Epithelial cell of proximal tubule (primary cell): Measurements from ENCODE around the gene PRKACB. TPM values are rescaled to one million over a fixed set of nuclear protein-coding genes. Genes with fewer than 3 reads are reported as not detected.

Experiments used
- DNase-seq: peaks from one replicate; pipeline ENCODE4 v3.0.0-alpha.2; 2011; ENCODE audit warnings: low read depth
- H3K4me3 ChIP-seq: 2 replicates; pipeline ENCODE4 v1.5.1; 2011; ENCODE audit warnings: low read depth, mild to moderate bottlenecking, low read length
- CTCF ChIP-seq: conservative IDR thresholded peaks from 2 replicates; pipeline ENCODE4 v1.5.1; 2012; ENCODE audit warnings: low read depth, mild to moderate bottlenecking, low read length
- total RNA-seq: library from RNA; depleted of rRNA; stranded (reverse); fragments of >200 nt; gene quantifications from 2 replicates; pipeline ENCODE4 v1.2.3, GENCODE V29; 2015

The PRKACB gene
- total RNA-seq, 1 donor from 2014 or later = 10.1 TPM

- H3K4me3 ChIP-seq = no peak overlapping the region
- DNase-seq = no peak
- TF ChIP-seq CTCF = no peak
These were observed 110.7 kb downstream of the PRKACB start for GRCh38 chr1:84254703-84255238.

- H3K4me3 ChIP-seq = no peak overlapping the region
- TF ChIP-seq CTCF = no peak
- DNase-seq = no peak
These were observed 111.5 kb downstream of the PRKACB start for GRCh38 chr1:84255582-84255981.

- no peak for DNase-seq
- no peak for TF ChIP-seq CTCF
- no peak overlapping the region for H3K4me3 ChIP-seq
These were observed 113.5 kb downstream of the PRKACB start for GRCh38 chr1:84257617-84258016.

GRCh38 chr1:84259376-84259775 lies 115.3 kb downstream of the PRKACB start:
- no peak for DNase-seq
- TF ChIP-seq CTCF = no peak
- H3K4me3 ChIP-seq = no peak overlapping the region

- no peak for TF ChIP-seq CTCF
- H3K4me3 ChIP-seq = no peak overlapping the region
- DNase-seq = no peak
These were observed 115.9 kb downstream of the PRKACB start for GRCh38 chr1:84259989-84260388.

GRCh38 chr1:84260852-84261518 lies 116.9 kb downstream of the PRKACB start:
- no peak for TF ChIP-seq CTCF
- DNase-seq = no peak
- H3K4me3 ChIP-seq = no peak overlapping the region

GRCh38 chr1:84264961-84265360 lies 120.9 kb downstream of the PRKACB start:
- H3K4me3 ChIP-seq = no peak overlapping the region
- TF ChIP-seq CTCF = no peak
- no peak for DNase-seq
